NCI-H146 treated with DMSO at 0.1 percent for 48 hours (cell line): ENCODE measurements around the gene LRRC71.
"Not testable (repeated sequence)": the region's sequence is repeated elsewhere in the genome, so short reads cannot be mapped to it uniquely, and the experiment has no call there.

Experiments
- DNase-seq: peaks from one replicate; lab custom pipeline; 2025; ENCODE audit not compliant: unreplicated experiment; lab: John Stamatoyannopoulos, UW

The LRRC71 gene

DNA sequence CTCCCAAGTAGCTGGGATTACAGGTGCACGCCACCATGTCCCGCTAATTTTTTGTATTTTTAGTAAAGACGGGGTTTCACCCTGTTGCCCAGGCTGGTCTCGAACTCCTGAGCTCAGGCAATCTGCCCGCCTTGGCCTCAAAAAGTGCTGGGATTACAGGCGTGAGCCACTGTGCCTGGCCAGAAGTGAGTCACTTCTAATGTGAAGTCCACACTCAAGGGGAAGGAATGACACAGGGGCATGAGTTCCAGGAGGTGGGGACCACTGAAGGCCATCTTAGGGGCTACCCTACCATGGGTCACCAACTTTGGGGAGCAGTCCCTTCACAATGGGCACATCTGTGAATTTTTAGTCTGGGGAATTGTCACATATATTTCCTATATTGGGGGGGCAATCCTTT is 6.3 kb downstream of the LRRC71 start:
- DNase-seq = not testable (repeated sequence)

DNA sequence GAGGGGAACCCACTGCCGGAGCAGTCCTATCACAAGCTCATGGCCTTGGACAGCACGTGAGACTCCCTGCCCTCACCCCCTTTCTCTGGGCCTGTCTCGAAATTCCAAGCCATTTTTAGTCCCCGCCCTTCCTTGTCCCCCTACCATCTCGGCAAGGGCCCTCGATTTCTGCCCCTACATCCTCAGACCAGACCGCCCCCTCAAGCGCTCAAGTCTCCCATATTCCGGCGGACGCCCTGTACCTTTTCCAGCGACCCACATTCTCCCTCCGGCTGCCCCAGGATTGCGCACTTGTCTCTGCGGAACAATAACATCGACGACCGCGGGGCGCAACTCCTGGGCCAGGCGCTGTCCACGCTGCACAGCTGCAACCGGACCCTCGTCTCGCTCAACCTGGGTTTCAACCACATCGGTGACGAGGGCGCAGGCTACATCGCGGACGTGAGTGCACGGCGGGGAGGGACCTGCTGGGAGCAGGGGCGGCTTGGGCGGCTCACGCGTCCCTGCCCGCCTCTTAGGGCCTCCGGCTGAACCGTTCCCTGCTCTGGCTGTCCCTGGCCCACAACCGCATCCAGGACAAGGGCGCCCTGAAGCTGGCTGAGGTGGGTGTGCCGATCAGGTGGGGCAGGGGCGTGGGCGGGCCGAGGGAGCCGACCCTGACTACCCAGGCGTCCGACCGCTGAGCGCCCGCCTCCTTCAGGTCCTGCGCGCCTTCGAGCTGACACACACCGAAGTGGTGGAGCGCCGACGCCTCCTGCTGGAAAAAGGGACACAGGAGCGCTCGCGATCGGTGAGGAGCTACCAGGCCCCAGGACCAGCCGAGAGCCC is 7.0 kb downstream of the LRRC71 start:
- DNase-seq = peak; percentile 40

GRCh38 chr1:156928043-156928602 is 7.7 kb downstream of the LRRC71 start:
- no peak for DNase-seq

DNA sequence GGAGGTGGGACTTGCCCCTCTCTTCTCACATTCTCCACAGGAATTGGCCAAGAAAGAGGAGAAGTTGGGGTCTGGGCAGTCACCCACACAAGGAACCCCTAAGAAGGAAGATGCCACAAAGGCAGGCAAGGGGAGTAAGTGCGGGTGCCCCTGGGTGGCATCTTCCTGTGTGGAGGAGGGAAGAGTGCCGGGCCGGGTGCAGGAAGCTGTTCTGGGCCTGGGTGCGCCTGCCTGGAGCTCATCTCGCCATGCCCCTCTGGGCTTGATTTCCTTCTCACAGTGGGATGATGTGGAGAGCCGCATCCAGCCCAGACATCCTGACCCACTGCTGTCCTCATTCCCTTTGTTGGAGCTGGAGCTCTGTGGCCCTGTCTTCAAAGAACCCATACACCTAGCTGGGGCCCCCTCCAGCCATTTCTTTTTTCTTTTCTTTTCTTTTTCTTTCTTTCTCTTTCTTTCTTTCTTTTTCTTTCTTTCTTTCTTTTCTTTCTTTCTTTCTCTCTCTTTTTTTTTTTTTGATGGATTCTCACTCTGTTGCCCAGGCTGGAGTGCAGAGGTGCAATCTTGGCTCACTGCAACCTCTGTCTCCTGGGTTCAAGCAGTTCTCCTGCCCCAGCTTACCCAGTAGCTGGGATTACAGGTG is 9.3 kb downstream of the LRRC71 start:
- DNase-seq = no peak

- DNase-seq = no peak
Observed at GRCh38 chr1:156930483-156930882, 10.1 kb downstream of the LRRC71 start.

GRCh38 chr1:156931211-156931952 is 10.9 kb downstream of the LRRC71 start:
- DNase-seq = no peak

DNA sequence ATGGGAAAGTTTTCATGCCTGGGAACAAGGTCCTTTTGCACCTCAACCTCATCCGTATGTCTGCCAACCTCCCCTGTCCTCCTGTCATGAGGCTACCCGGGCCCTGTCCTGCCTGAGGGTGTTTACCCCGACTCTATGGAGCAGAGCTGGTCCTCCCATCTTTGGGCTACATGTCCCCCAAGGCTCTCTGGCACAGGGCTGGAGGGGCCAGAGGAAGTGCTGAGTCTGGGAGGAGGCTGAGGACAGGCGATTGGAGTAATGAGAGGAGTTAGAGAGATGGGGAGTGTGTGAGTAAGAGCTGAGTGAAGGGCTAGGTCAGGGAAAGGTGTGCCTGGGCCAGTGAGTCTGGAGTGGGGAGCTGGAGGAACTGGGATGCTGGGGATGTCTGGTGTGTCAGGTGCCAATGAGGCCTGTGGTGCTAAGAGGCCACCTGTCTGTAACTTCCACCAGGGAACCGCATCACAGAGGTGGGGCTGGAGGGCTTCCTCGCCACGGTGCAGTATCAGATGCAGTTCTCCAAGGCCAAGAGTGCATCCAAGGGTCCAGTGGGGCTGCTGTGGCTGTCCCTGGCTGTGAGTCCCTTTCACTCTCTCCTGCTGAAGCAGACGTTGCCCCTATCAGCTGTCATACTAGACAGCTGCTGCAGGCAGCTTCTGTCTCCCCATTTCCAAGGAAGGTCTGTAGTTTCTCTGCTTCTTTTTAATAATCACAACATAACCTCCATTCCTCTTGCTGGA is 11.7 kb downstream of the LRRC71 start:
- DNase-seq = no peak

DNA sequence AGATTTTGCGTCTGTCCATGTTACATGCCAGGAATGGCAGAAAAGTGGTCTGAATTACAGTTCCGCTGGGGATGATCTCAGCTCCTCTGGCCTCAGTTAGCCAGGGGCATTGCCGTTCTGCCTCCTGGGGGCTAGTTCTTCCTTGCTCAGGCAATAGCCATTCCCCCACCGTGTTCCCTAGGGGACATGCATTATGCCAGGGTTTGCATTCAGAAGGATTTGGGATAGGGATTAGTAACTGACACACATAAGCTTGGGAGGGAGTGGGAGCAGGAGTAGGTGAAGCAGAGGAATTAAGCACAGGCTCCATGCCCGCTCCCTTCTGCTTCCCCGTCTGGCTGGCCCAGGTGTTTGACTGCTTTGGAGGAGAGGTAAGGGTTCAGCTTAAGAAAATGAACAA is 12.7 kb downstream of the LRRC71 start:
- DNase-seq = no peak

GRCh38 chr1:156935505-156936128 is 15.2 kb downstream of the LRRC71 start:
- no peak for DNase-seq

DNA sequence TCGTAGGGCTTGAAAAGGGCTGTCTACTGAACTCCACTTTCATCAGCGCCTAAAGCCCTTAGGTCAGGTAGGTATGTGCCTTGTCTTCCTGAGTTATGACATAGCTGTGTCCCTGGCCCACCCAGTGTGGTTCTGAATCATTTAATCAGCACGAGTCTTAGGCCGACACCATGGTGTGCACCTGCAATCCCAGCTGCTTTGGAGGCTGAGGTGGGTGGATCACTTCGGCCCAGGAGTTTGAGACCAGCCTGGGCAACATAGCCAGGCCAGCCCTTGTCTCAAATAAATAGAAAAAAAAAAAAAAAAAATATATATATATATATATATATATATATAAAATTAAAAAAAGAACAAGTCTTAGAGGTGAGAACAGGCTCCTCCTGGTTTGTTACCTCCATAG is 15.8 kb downstream of the LRRC71 start:
- DNase-seq = no peak

- no peak for DNase-seq
Observed at GRCh38 chr1:156936721-156937220, 16.3 kb downstream of the LRRC71 start.

DNA sequence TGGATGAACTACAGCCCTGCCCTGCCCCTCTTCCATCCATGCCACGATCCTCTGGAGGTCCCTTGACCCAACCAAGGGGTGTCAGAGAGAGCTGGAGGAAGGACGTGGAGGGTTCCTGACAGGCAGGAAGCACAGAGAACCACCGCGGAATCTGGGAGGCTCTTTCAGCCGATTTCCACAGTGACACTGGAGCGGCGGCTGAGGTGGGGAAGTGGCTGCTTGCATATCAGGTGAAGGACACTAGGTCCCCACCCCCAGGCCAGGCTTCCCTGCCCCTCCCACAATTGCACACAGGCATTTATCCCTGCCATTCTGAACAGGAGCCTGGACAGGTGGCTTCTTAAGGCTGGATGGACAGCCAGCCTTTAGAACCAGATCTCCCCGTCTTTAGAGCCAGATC is 17.5 kb downstream of the LRRC71 start:
- no peak for DNase-seq

- DNase-seq = no peak
Observed at GRCh38 chr1:156938813-156939212, 18.4 kb downstream of the LRRC71 start.

- no peak for DNase-seq
Observed at GRCh38 chr1:156939786-156940334, 19.4 kb downstream of the LRRC71 start.

DNA sequence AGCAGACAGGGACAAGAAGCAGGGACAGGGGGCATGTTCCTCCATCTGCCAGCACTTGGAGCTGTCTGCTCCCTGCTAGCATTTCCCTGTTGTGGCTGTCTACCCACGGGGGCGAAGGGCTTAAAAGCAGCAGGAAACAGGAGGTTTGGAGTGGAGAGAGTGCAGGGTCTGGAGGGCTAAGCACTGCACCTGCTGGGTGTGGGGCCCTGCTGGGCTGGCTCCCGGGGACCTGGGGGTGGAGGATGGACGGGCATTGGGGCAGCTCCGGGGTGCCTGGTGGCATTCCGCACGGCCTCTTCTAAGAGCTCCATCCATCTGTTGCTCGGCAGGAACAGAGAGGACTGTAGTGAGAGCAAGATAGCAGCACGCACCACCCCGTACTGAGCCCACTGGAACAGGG is 21.2 kb downstream of the LRRC71 start:
- DNase-seq = no peak

DNA sequence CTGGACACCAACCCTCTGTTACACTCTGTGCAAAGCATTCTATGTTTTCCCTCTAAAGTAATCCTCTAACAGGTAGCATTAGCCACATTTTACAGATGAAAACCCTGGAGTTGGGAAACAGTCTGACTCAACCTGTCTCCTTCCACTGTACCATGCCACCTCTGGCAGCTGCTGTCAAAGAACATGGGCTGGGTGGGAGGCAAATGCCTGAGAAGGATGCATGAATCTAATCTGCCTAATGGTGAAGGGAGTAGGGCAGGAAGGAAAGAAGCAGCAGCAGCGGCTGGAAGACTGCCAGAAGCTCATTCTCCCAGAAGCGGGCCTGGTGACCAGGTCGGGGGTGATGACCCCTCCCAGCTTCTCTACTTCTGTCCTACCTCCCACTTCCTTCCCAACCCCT is 21.7 kb downstream of the LRRC71 start:
- no peak for DNase-seq

- DNase-seq = no peak
Observed at GRCh38 chr1:156942576-156942975, 22.1 kb downstream of the LRRC71 start.

GRCh38 chr1:156943756-156944155 is 23.3 kb downstream of the LRRC71 start:
- no peak for DNase-seq

DNA sequence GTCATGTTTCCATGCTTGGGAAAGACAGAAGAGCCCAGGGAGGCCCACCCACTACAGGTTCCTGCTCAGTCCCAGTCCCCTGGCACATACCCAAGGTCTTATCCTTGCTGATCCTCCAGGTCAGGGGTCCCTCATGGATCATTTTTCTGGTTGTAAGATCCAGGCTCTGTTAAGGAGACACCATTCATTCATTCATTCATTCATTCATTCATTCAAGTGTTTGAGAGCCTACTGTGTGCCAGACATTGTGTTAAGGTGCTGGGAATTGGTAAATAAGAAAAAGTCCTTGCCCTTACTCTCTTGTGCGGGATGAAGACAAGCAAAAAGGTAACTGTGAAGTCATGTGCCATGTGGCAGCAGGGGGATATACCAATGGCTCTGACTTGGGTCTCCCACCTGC is 23.8 kb downstream of the LRRC71 start:
- no peak for DNase-seq

DNA sequence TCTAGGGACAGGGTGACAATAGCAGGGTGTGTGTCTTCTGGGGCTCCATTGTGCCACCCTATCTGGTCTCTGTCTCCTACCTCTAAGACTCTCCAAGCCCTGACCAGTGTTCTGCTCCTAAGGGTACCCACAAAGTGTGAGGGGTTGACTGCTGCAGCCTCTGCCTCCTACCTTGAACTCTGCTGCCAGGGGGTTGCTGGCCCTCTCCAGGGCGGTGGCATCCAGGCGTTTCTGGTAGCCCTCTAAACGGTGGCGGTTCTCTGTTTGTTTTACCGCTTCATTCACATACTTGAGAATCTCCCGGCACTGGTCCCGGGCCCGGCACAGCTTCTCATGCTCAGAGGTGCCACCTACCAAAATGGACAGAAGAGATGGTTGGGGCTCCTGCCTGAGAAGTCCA is 24.4 kb downstream of the LRRC71 start:
- no peak for DNase-seq
